Stomach (tissue), 4 donors: Measurements from ENCODE around the gene E2F6.

Source experiments
- CTCF ChIP-seq, 7 experiments: fragments of 450-650 bp in 4 of 7; fragments of 200-600 bp in 3 of 7; sonication (generic) in 3 of 7; IDR thresholded peaks; one replicate each; pipeline ENCODE4 v1.5.1; 2016 to 2019; ENCODE audit warnings: antibody characterized with exemption in 7 of 7, control low read depth in 2 of 7, mild to moderate bottlenecking in 1 of 7
- EP300 ChIP-seq: sonication (generic); formaldehyde crosslinking; IDR thresholded peaks from one replicate; pipeline ENCODE4 v1.6.1; 2017; ENCODE audit warnings: antibody characterized with exemption
- POLR2AphosphoS5 ChIP-seq, 3 donors: sonication (generic); formaldehyde crosslinking; IDR thresholded peaks; one replicate each; pipeline ENCODE4 v1.6.1; 2016; ENCODE audit warnings: antibody characterized with exemption in 3 of 3

GRCh38 chr2:11419781-11420180, 46.2 kb downstream of the E2F6 start:
- TF ChIP-seq POLR2AphosphoS5 (IDR thresholded peaks at IDR 0.05) (no peak), EP300 (no peak), CTCF (IDR thresholded peaks at IDR 0.05) (no peak)
